Vagina (tissue), 2 donors: Measurements from ENCODE around the gene SUN1. TPM values are rescaled to one million over a fixed set of nuclear protein-coding genes. Genes with fewer than 3 reads are reported as not detected.

ENCODE experiments used
- DNase-seq, 2 donors: peaks; one replicate each; pipeline ENCODE4 v3.0.0-alpha.2; 2017; ENCODE audit errors: extremely low spot score in 2 of 2
- H3K27ac ChIP-seq: fragments of 200-600 bp; sonication (generic); one replicate; pipeline ENCODE4 v1.5.1; 2019
- H3K27me3 ChIP-seq: fragments of 200-600 bp; sonication (generic); one replicate; pipeline ENCODE4 v1.5.1; 2019
- H3K36me3 ChIP-seq, 2 donors: fragments of 200-600 bp; sonication (generic); one replicate each; pipeline ENCODE4 v1.5.1; 2017 to 2019
- H3K4me1 ChIP-seq: fragments of 200-600 bp; sonication (generic); one replicate; pipeline ENCODE4 v1.5.1; 2019
- H3K4me3 ChIP-seq, 2 donors: fragments of 200-600 bp; sonication (generic); 1 replicate in 1 of 2; 2 replicates in 1 of 2; pipeline ENCODE4 v1.5.1; 2016 to 2019
- H3K9me3 ChIP-seq: fragments of 200-600 bp; sonication (generic); one replicate; pipeline ENCODE4 v1.5.1; 2019
- CTCF ChIP-seq, 3 experiments: fragments of 450-650 bp in 2 of 3; fragments of 200-600 bp in 1 of 3; sonication (generic) in 1 of 3; IDR thresholded peaks; one replicate each; pipeline ENCODE4 v1.5.1; 2017 to 2019; ENCODE audit warnings: antibody characterized with exemption in 3 of 3, mild to moderate bottlenecking in 2 of 3, moderate library complexity in 2 of 3
- POLR2A ChIP-seq, 2 donors: fragments of 450-650 bp; IDR thresholded peaks; one replicate each; pipeline ENCODE4 v1.6.1; 2017; ENCODE audit warnings: antibody characterized with exemption in 2 of 2, mild to moderate bottlenecking in 2 of 2, moderate library complexity in 2 of 2
- POLR2AphosphoS5 ChIP-seq, 2 donors: sonication (generic); formaldehyde crosslinking; IDR thresholded peaks; one replicate each; pipeline ENCODE4 v1.9.0; 2017; ENCODE audit warnings: antibody characterized with exemption in 2 of 2, mild to moderate bottlenecking in 2 of 2, low read depth in 1 of 2; ENCODE audit not compliant: insufficient read depth in 1 of 2
- intact Hi-C: fragments of 100-400 bp; cut with DNase I; formaldehyde crosslinking; loops from one replicate; pipeline ENCODE4 v1.15.1; 2023
- total RNA-seq: library from RNA; depleted of rRNA; stranded (reverse); fragments of >200 nt; gene quantifications from one replicate; pipeline ENCODE4 v1.2.3, GENCODE V29; 2016

The SUN1 gene
- total RNA-seq, 1 donor from 2014 or later, result 170 TPM

GRCh38 chr7:851204-851603 is 18.9 kb downstream of the SUN1 start:
- Histone ChIP-seq H3K4me3 (no peak overlapping the region), H3K4me1 (no peaks in the 10 kb centered on the region), H3K27ac (no peak overlapping the region), H3K27me3 (no peaks in the 10 kb centered on the region), H3K9me3 (no peaks in the 10 kb centered on the region), H3K36me3 (peaks cover 0 to 68% of the 10 kb centered on the region in 2 donors)
- DNase-seq, result no peak
- TF ChIP-seq POLR2AphosphoS5 (IDR thresholded peaks at IDR 0.05; ENCODE audit: insufficient read depth in 1 of 2, low read depth in 1 of 2) (no peak), POLR2A (IDR thresholded peaks at IDR 0.05) (no peak), CTCF (IDR thresholded peaks at IDR 0.05) (no peak)
- intact Hi-C loops, result no loop called here

- no peak for DNase-seq
- Histone ChIP-seq H3K4me3 (no peak overlapping the region), H3K27me3 (no peaks in the 10 kb centered on the region), H3K27ac (no peak overlapping the region), H3K36me3 (peaks cover 0 to 88% of the 10 kb centered on the region in 2 donors), H3K4me1 (no peaks in the 10 kb centered on the region), H3K9me3 (no peaks in the 10 kb centered on the region)
- intact Hi-C loops, result no loop called here
- TF ChIP-seq CTCF (IDR thresholded peaks at IDR 0.05) (no peak), POLR2A (IDR thresholded peaks at IDR 0.05) (no peak), POLR2AphosphoS5 (IDR thresholded peaks at IDR 0.05; ENCODE audit: insufficient read depth in 1 of 2, low read depth in 1 of 2) (no peak)
Measured at GRCh38 chr7:853366-854117, 21.3 kb downstream of the SUN1 start.

- Histone ChIP-seq H3K27me3 (no peaks in the 10 kb centered on the region), H3K9me3 (no peaks in the 10 kb centered on the region), H3K4me3 (no peak overlapping the region), H3K4me1 (no peaks in the 10 kb centered on the region), H3K27ac (no peak overlapping the region), H3K36me3 (peaks cover 0 to 88% of the 10 kb centered on the region in 2 donors)
- TF ChIP-seq CTCF (IDR thresholded peaks at IDR 0.05), result no peak
- TF ChIP-seq POLR2A (IDR thresholded peaks at IDR 0.05), result no peak
- TF ChIP-seq POLR2AphosphoS5 (IDR thresholded peaks at IDR 0.05; ENCODE audit: insufficient read depth in 1 of 2, low read depth in 1 of 2), result no peak
- intact Hi-C loops, result no loop called here
- no peak for DNase-seq
Measured at GRCh38 chr7:854118-854775, 22.0 kb downstream of the SUN1 start.

- H3K36me3 ChIP-seq, result peaks cover 0 to 88% of the 10 kb centered on the region in 2 donors
- no peaks in the 10 kb centered on the region for H3K4me1 ChIP-seq
- H3K27me3 ChIP-seq, result no peaks in the 10 kb centered on the region
- H3K9me3 ChIP-seq, result no peaks in the 10 kb centered on the region
- no peak overlapping the region for H3K4me3 ChIP-seq
- intact Hi-C loops, result no loop called here
- no peak for TF ChIP-seq POLR2A (IDR thresholded peaks at IDR 0.05)
- no peak for TF ChIP-seq CTCF (IDR thresholded peaks at IDR 0.05)
- no peak for TF ChIP-seq POLR2AphosphoS5 (IDR thresholded peaks at IDR 0.05; ENCODE audit: insufficient read depth in 1 of 2, low read depth in 1 of 2)
- no peak for DNase-seq
- no peak overlapping the region for H3K27ac ChIP-seq
Measured at GRCh38 chr7:855686-856369, 23.6 kb downstream of the SUN1 start.
